HEK293 (cell line): ENCODE data around the gene CUL7.

ENCODE experiments used
- CTCF ChIA-PET: fragments of 350-600 bp; formaldehyde crosslinking; extraction: SDS; loops from one replicate; lab custom pipeline; 2021; ENCODE audit warnings: antibody characterized with exemption; lab: Yijun Ruan, JAX
- POLR2A ChIA-PET: fragments of 300-600 bp; formaldehyde crosslinking; extraction: SDS; loops from one replicate; lab custom pipeline; 2020; ENCODE audit warnings: antibody characterized with exemption, inconsistent platforms; lab: Yijun Ruan, JAX
- H3K27ac ChIP-seq: fragments of 200-500 bp; sonication (Bioruptor generic); 2 replicates; pipeline ENCODE4 v1.5.1; 2014; ENCODE audit warnings: low read depth, low read length, control low read depth, inconsistent platforms; ENCODE audit errors: extremely low read depth
- H3K36me3 ChIP-seq, 2 experiments: fragments of 200-500 bp in 1 of 2; sonication (Bioruptor generic) in 1 of 2; 1 replicate in 1 of 2; 2 replicates in 1 of 2; pipeline ENCODE4 v1.5.1; 2014 to 2017; ENCODE audit warnings: inconsistent platforms in 2 of 2, low read length in 2 of 2; ENCODE audit not compliant: control insufficient read depth in 2 of 2, insufficient read depth in 1 of 2
- H3K4me1 ChIP-seq: fragments of 200-500 bp; sonication (Bioruptor generic); 2 replicates; pipeline ENCODE4 v1.5.1; 2014; ENCODE audit warnings: mild to moderate bottlenecking, low read length, inconsistent platforms; ENCODE audit not compliant: control insufficient read depth, insufficient read depth
- H3K4me3 ChIP-seq: 2 replicates; pipeline ENCODE4 v1.5.1; 2011; ENCODE audit warnings: low read depth, mild to moderate bottlenecking, control low read depth, low read length, moderate library complexity
- H3K9me3 ChIP-seq: fragments of 200-500 bp; sonication (Bioruptor generic); 2 replicates; pipeline ENCODE4 v1.5.1; 2014; ENCODE audit warnings: low read depth, low read length, inconsistent platforms; ENCODE audit not compliant: control insufficient read depth, insufficient read depth
- AEBP2 ChIP-seq: fragments of 450-650 bp; formaldehyde crosslinking; IDR thresholded peaks from 2 replicates; pipeline ENCODE4 v1.5.1; 2016; ENCODE audit warnings: missing biosample characterization, missing genetic modification characterization, borderline replicate concordance
- EGR2 ChIP-seq: fragments of 450-650 bp; formaldehyde crosslinking; IDR thresholded peaks from 2 replicates; pipeline ENCODE4 v1.5.1; 2016; ENCODE audit warnings: low read depth, missing biosample characterization, missing genetic modification characterization
- KLF1 ChIP-seq: fragments of 450-650 bp; formaldehyde crosslinking; IDR thresholded peaks from 2 replicates; pipeline ENCODE4 v1.5.1; 2016; ENCODE audit warnings: missing biosample characterization, missing genetic modification characterization
- KLF17 ChIP-seq: fragments of 450-650 bp; formaldehyde crosslinking; IDR thresholded peaks from 2 replicates; pipeline ENCODE4 v1.5.1; 2016; ENCODE audit warnings: missing biosample characterization, missing genetic modification characterization
- KLF9 ChIP-seq: fragments of 450-650 bp; formaldehyde crosslinking; IDR thresholded peaks from 2 replicates; pipeline ENCODE4 v1.5.1; 2016; ENCODE audit warnings: missing biosample characterization, missing genetic modification characterization, low read depth
- REST ChIP-seq: fragments of 450-650 bp; formaldehyde crosslinking; IDR thresholded peaks from 2 replicates; pipeline ENCODE4 v1.5.1; 2016; ENCODE audit warnings: missing biosample characterization, missing genetic modification characterization
- SALL2 ChIP-seq: fragments of 450-650 bp; formaldehyde crosslinking; IDR thresholded peaks from 2 replicates; pipeline ENCODE4 v1.5.0; 2017; ENCODE audit warnings: missing biosample characterization, mild to moderate bottlenecking, missing genetic modification characterization, borderline replicate concordance
- ZNF148 ChIP-seq: fragments of 450-650 bp; formaldehyde crosslinking; IDR thresholded peaks from 2 replicates; pipeline ENCODE4 v1.5.0; 2017; ENCODE audit warnings: missing biosample characterization, missing genetic modification characterization, borderline replicate concordance
- ZNF18 ChIP-seq: fragments of 450-650 bp; formaldehyde crosslinking; IDR thresholded peaks from 2 replicates; pipeline ENCODE4 v1.5.1; 2016; ENCODE audit warnings: missing biosample characterization, missing genetic modification characterization
- ZNF24 ChIP-seq: fragments of 450-650 bp; formaldehyde crosslinking; IDR thresholded peaks from 2 replicates; pipeline ENCODE4 v1.5.1; 2016; ENCODE audit warnings: missing biosample characterization, missing genetic modification characterization
- ZNF324 ChIP-seq: fragments of 450-650 bp; formaldehyde crosslinking; IDR thresholded peaks from 2 replicates; pipeline ENCODE4 v1.5.1; 2016; ENCODE audit warnings: missing biosample characterization, missing genetic modification characterization
- ZNF335 ChIP-seq: fragments of 450-650 bp; formaldehyde crosslinking; conservative IDR thresholded peaks from 2 replicates; pipeline ENCODE4 v1.5.1; 2016; ENCODE audit warnings: missing biosample characterization, missing genetic modification characterization
- ZSCAN4 ChIP-seq: fragments of 450-650 bp; formaldehyde crosslinking; IDR thresholded peaks from 2 replicates; pipeline ENCODE4 v1.5.1; 2017; ENCODE audit warnings: missing biosample characterization, missing genetic modification characterization

Gene CUL7

GRCh38 chr6:43077981-43078511 is 24.4 kb upstream of the CUL7 start:
- POLR2A ChIA-PET = interaction anchor here (1.2 to 2.5 kb wide), 3 partner anchors 9 to 149 kb away, joined by 3 to 31 read pairs (median 5); partner anchors contain the start of genes CNPY3, KLC4 and MRPL2
- Histone ChIP-seq H3K36me3 (peaks cover 0 to 14% of the 10 kb centered on the region in 2 experiments; a peak in 1 of 3 replicates), H3K9me3 (no peaks in the 10 kb centered on the region), H3K4me1 (peaks cover 14% of the 10 kb centered on the region), H3K27ac (no peak overlapping the region), H3K4me3 (no peak overlapping the region)
- CTCF ChIA-PET = interaction anchor here (0.9 to 7.6 kb wide), 5 partner anchors 17 to 65 kb away, joined by 3 to 83 read pairs (median 7); no protein-coding TSS in a partner anchor
- TF ChIP-seq REST = peak; percentile 39; the same call in 1 of the 2 replicates
- TF ChIP-seq ZNF24 (tag by site-specific recombination) = no peak
- TF ChIP-seq ZSCAN4 = peak; percentile 67
- peak; percentile 87 for TF ChIP-seq ZNF335 (tag by site-specific recombination)

- Histone ChIP-seq H3K27ac (no peak overlapping the region; the same call in 1 of the 2 replicates), H3K36me3 (peaks cover 0 to 20% of the 10 kb centered on the region in 2 experiments; a peak in 2 of 3 replicates), H3K4me3 (peak overlapping the region; percentile 88), H3K9me3 (no peaks in the 10 kb centered on the region), H3K4me1 (peaks cover 14% of the 10 kb centered on the region)
- ChIA-PET CTCF (interaction anchor here (0.6 to 7.6 kb wide), 10 partner anchors 17 to 125 kb away, joined by 3 to 83 read pairs (median 3); partner anchors contain the start of genes KLC4 and MRPL2), POLR2A (interaction anchor here (0.6 to 2.6 kb wide), 16 partner anchors 9 to 198 kb away, joined by 3 to 31 read pairs (median 6); partner anchors contain the start of genes CNPY3, CUL7, KLC4 and KLHDC3)
- TF ChIP-seq AEBP2 (tag by site-specific recombination) (no peak), EGR2 (tag by site-specific recombination) (0 out of 2 replicates have a peak, but pooled peaks have one; percentile 2), ZNF148 (no peak), KLF9 (tag by site-specific recombination) (peak; percentile 52; the same call in 1 of the 2 replicates), ZNF324 (tag by site-specific recombination) (no peak), KLF17 (tag by site-specific recombination) (0 out of 2 replicates have a peak, but pooled peaks have one; percentile 8), ZNF335 (tag by site-specific recombination) (peak; percentile 47; the same call in 1 of the 2 replicates), ZNF18 (peak; percentile 25; the same call in 1 of the 2 replicates), SALL2 (tag by site-specific recombination) (no peak), KLF1 (tag by site-specific recombination) (peak; percentile 70)
These were observed 23.7 kb upstream of the CUL7 start for GRCh38 chr6:43077333-43077809.
